T-cell (primary cell): ENCODE measurements around the gene EYA3. TPM values are rescaled to one million over a fixed set of nuclear protein-coding genes. Genes with fewer than 3 reads are reported as not detected.

Experiments
- ATAC-seq, 4 experiments: fragments of 200-7000 bp in 3 of 4; fragments of 150-1000 bp in 1 of 4; cut with Tn5 transposase; replicated peaks in 1 of 4; 1 replicate in 3 of 4; 2 replicates in 1 of 4; pipeline ENCODE4 v1.10.0; 2021; ENCODE audit warnings: moderate library complexity in 3 of 4, mild to moderate bottlenecking in 2 of 4, moderate number of reproducible peaks in 1 of 4
- CTCF ChIA-PET, 2 donors: fragments of 300-600 bp; sonication (Branson Sonifier 250); formaldehyde crosslinking; loops; one replicate each; lab custom pipeline; 2022; ENCODE audit warnings: antibody characterized with exemption in 2 of 2; lab: Charles Lee
- POLR2A ChIA-PET, 2 donors: fragments of 300-600 bp; sonication (Branson Sonifier 250); formaldehyde crosslinking; loops; one replicate each; lab custom pipeline; 2022; ENCODE audit warnings: antibody characterized with exemption in 2 of 2; lab: Charles Lee
- DNase-seq, 35 experiments: peaks; one replicate each; pipeline versions ENCODE4 v3.0.0 to v3.0.0-alpha.2; 2013 to 2023
- H3K27ac ChIP-seq: one replicate; pipeline ENCODE4 v1.5.1; 2013; ENCODE audit warnings: low read length
- H3K27me3 ChIP-seq, 2 experiments: replicated peaks in 1 of 2; 1 replicate in 1 of 2; 2 replicates in 1 of 2; pipeline versions ENCODE4 v1.6.1 to v1.7.0; 2013; ENCODE audit warnings: low read length in 1 of 2, mixed read lengths in 1 of 2; ENCODE audit not compliant: control insufficient read depth in 2 of 2, insufficient read depth in 2 of 2; ENCODE audit errors: extremely low read depth in 1 of 2
- H3K36me3 ChIP-seq, 2 donors: 1 replicate in 1 of 2; 2 replicates in 1 of 2; pipeline versions ENCODE4 v1.6.1 to v1.7.0; 2013; ENCODE audit warnings: low read length in 1 of 2; ENCODE audit not compliant: control insufficient read depth in 2 of 2, insufficient read depth in 1 of 2; ENCODE audit errors: extremely low read depth in 1 of 2
- H3K4me1 ChIP-seq, 2 experiments: 1 replicate in 1 of 2; 2 replicates in 1 of 2; pipeline versions ENCODE4 v1.6.1 to v1.7.0; 2013; ENCODE audit warnings: low read length in 2 of 2, mixed read lengths in 1 of 2; ENCODE audit not compliant: insufficient read depth in 2 of 2, control insufficient read depth in 1 of 2; ENCODE audit errors: extremely low read depth in 1 of 2
- H3K4me3 ChIP-seq, 2 donors: 1 replicate in 1 of 2; 2 replicates in 1 of 2; pipeline versions ENCODE4 v1.5.1 to v1.7.0; 2013; ENCODE audit warnings: mild to moderate bottlenecking in 2 of 2, low read length in 1 of 2, moderate library complexity in 1 of 2; ENCODE audit not compliant: control insufficient read depth in 1 of 2; ENCODE audit errors: extremely low read depth in 1 of 2
- H3K9me3 ChIP-seq: 2 replicates; pipeline ENCODE4 v1.7.0; 2013
- H3K27ac Mint-ChIP-seq, 2 donors: one replicate each; pipeline ENCODE4 v1.8.0; 2020 to 2021; ENCODE audit warnings: mild to moderate bottlenecking in 2 of 2, mixed read lengths in 2 of 2
- H3K27me3 Mint-ChIP-seq, 2 donors: one replicate each; pipeline ENCODE4 v1.8.0; 2021 to 2022; ENCODE audit warnings: mixed read lengths in 2 of 2
- H3K36me3 Mint-ChIP-seq: one replicate; pipeline ENCODE4 v1.8.0; 2021; ENCODE audit warnings: mixed read lengths
- H3K4me1 Mint-ChIP-seq, 3 donors: one replicate each; pipeline ENCODE4 v1.8.0; 2020 to 2022; ENCODE audit warnings: mixed read lengths in 3 of 3, mild to moderate bottlenecking in 1 of 3
- H3K4me3 Mint-ChIP-seq, 3 donors: one replicate each; pipeline ENCODE4 v1.8.0; 2020 to 2022; ENCODE audit warnings: mild to moderate bottlenecking in 3 of 3, mixed read lengths in 3 of 3, moderate library complexity in 3 of 3
- H3K9me3 Mint-ChIP-seq, 3 donors: one replicate each; pipeline ENCODE4 v1.8.0; 2020 to 2022; ENCODE audit warnings: mixed read lengths in 3 of 3
- WGBS: methylation state at CpG from one replicate; pipeline ENCODE4 v1.1.5; 2013; ENCODE audit warnings: missing lambda C conversion rate; ENCODE audit not compliant: insufficient coverage; 5-methylcytosine and 5-hydroxymethylcytosine counted together
- total RNA-seq, 35 experiments: library from RNA in 6 of 35; stranded (reverse) in 6 of 35; fragments of 120-200 nt in 1 of 35; gene quantifications; one replicate each; pipeline versions ENCODE4 v1.2.1 to v1.2.4 and lab custom pipeline; 2013 to 2026

The EYA3 gene
- total RNA-seq, 5 donors from 2014 or later (not counting 1 experiment from before 2014, with no cell fraction given), result 15.0 to 20.2 (median 16.7) TPM

DNA sequence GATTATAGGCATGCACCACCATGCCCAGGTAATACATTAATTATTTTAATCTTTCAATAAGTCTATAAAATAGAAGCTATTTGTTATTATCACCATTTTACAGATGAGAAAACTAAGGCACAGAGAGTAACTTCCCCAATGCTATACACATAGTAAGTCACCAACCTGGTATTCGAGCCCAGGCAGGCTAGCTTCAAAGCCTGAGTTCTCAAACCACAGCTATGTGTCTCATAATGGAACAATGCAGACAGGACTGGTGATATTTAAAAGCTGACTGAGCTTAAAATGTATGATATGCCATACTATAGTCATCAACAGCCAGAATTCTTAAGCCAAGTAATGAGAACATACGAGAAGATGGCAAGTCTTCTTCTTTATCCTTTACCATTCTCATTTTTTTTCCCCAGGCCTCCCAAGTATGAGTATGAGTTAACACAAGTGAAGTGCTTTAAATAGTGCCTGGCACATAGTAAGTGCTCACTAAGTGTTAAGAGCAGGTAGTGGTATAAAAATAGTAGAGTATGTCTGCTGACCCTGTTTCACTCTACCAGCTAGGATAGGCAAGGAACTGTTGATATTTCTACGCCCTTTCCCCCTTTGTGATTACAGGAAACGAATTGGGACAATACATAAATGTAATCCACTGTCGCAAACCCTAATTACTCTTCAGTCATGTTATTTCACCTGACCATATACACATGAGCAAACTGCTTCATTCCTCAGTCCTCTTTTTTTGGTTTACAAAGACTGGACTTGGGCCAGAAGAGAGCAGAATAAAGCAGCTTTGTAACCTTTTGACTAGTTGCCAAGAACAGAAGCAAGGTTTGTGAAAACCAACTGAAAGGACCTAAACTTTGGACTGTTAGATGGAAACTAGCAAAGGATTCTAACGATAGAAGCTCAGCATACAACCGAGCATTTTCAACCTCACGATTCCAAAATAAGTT, 9.5 kb downstream of the EYA3 start:
- Histone ChIP-seq H3K27ac (no peak overlapping the region), H3K4me3 (no peak overlapping the region), H3K4me1 (no peaks in the 10 kb centered on the region), H3K36me3 (peaks cover 0 to 24% of the 10 kb centered on the region in 2 donors), H3K27me3 (no peaks in the 10 kb centered on the region), H3K9me3 (no peaks in the 10 kb centered on the region)
- ATAC-seq, result no peak
- ChIA-PET CTCF (interaction anchor here (0.7 to 1.5 kb wide), 2 partner anchors 13 to 120 kb away, joined by 3 to 12 read pairs; no protein-coding TSS in a partner anchor), POLR2A (interaction anchor here in 1 of 2 donors (0.6 to 0.8 kb wide), 4 partner anchors 10 to 140 kb away, joined by 3 to 7 read pairs (median 3); no protein-coding TSS in a partner anchor)
- 100% methylated on average over 3 of the region's 8 CpGs for WGBS
- H3K27me3 Mint-ChIP-seq, result no peaks in the 10 kb centered on the region
- no peak for DNase-seq
- no peaks in the 10 kb centered on the region for H3K9me3 Mint-ChIP-seq
- H3K36me3 Mint-ChIP-seq, result peaks cover 18% of the 10 kb centered on the region
- peaks cover 12 to 28% (median 27%) of the 10 kb centered on the region in 3 donors for H3K4me1 Mint-ChIP-seq
- H3K27ac Mint-ChIP-seq, result no peak overlapping the region
- H3K4me3 Mint-ChIP-seq, result no peak overlapping the region

DNA sequence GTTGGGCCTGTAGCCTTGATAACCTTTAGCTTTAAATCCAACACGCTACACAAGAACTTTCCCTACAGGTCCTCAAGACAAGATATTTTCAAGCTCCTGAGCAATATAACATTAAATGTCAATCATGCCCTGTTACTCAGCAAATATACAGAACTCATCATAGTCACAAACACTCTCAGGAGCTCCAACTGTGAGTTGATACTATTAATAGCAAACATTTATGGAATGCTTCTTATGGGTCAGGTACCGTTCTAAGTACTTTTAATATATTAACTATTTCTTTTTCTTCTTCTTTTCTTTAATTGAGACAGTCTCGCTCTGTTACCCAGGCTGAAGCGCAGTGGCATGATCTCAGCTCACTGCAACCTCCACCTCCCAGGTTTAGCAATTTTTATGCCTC, 10.1 kb downstream of the EYA3 start:
- Mint-ChIP-seq H3K9me3 (no peaks in the 10 kb centered on the region), H3K4me3 (no peak overlapping the region), H3K36me3 (peaks cover 18% of the 10 kb centered on the region), H3K27me3 (no peaks in the 10 kb centered on the region), H3K27ac (no peak overlapping the region), H3K4me1 (peaks cover 12 to 25% (median 25%) of the 10 kb centered on the region in 3 donors)
- H3K4me1 ChIP-seq, result no peaks in the 10 kb centered on the region
- DNase-seq (no peak), ATAC-seq (no peak)
- no peak overlapping the region for H3K4me3 ChIP-seq
- H3K27me3 ChIP-seq, result no peaks in the 10 kb centered on the region
- H3K27ac ChIP-seq, result no peak overlapping the region
- 100% methylated on average over 1 of the region's 4 CpGs for WGBS
- peaks cover 0 to 24% of the 10 kb centered on the region in 2 donors for H3K36me3 ChIP-seq
- CTCF ChIA-PET, result interaction anchor here (0.5 to 1.5 kb wide), 4 partner anchors 13 to 138 kb away, joined by 3 to 12 read pairs (median 3); no protein-coding TSS in a partner anchor
- H3K9me3 ChIP-seq, result no peaks in the 10 kb centered on the region
- POLR2A ChIA-PET, result interaction anchor here in 1 of 2 donors (0.6 to 0.8 kb wide), 3 partner anchors 42 to 1100 kb away, joined by 3 to 9 read pairs (median 3); no protein-coding TSS in a partner anchor

DNA sequence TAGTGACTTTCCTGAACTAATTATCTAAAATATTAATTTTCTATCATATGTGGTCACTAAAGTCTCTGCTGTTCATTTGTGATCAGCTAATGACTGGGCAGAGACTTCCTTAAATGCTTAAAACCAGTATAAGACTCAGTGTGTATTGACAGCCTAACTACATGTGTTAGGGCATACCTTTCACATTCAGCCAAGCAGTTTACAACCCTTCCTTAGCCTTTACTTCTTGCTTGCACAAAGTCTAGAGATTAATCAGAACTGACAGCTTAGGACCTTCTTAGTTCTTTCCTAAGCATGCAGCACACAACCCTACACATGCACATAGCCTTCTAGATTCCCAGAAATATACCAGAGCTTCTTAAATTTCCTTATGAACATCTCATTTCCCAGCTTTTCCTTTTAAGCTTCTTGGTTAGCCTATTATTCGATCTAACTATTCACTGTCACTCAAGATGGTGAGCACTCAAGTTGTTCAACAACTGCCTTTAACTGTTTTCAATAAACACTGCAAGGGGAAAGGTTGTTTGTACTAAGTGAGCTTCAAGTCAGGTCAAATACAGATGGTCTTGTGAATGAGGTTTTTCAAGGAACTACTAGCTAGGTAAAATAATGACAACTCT, 13.4 kb downstream of the EYA3 start:
- Histone ChIP-seq H3K27me3 (no peaks in the 10 kb centered on the region), H3K27ac (no peak overlapping the region), H3K4me3 (no peak overlapping the region), H3K36me3 (peaks cover 0 to 16% of the 10 kb centered on the region in 2 donors), H3K4me1 (no peaks in the 10 kb centered on the region), H3K9me3 (no peaks in the 10 kb centered on the region)
- no peak overlapping the region for H3K4me3 Mint-ChIP-seq
- H3K27me3 Mint-ChIP-seq, result no peaks in the 10 kb centered on the region
- ChIA-PET POLR2A (interaction anchor here in 1 of 2 donors (0.5 kb wide), 1 partner anchor 174 kb away, joined by 3 read pairs; no protein-coding TSS in a partner anchor), CTCF (interaction anchor here in 1 of 2 donors (0.9 to 1.6 kb wide), 2 partner anchors 16 to 181 kb away, joined by 3 to 5 read pairs; no protein-coding TSS in a partner anchor)
- no CpG with 5 or more reads among the region's 1 CpG for WGBS
- peaks cover 21% of the 10 kb centered on the region for H3K36me3 Mint-ChIP-seq
- H3K9me3 Mint-ChIP-seq, result no peaks in the 10 kb centered on the region
- ATAC-seq, result no peak
- no peak overlapping the region for H3K27ac Mint-ChIP-seq
- H3K4me1 Mint-ChIP-seq, result peaks cover 24 to 39% (median 38%) of the 10 kb centered on the region in 3 donors
- DNase-seq, result no peak

DNA sequence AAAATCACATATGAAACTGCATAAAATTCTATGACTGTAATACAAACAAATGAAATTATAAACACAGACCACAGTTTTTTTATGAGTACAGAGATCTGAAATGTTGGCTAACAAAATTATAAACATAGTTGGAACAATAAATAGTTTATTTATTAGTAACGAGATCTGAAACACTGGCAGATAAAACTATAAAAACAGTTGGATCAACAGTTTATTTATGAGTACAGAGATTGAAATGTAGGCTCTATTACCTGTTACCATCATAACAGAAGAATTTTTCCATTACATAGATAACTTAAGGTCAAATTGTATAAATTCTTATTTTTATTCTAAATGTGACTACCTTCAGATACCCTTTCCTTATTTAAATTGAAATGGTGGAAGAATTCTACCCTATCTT, 14.5 kb downstream of the EYA3 start:
- H3K4me1 ChIP-seq, result no peaks in the 10 kb centered on the region
- no peak overlapping the region for H3K27ac ChIP-seq
- Mint-ChIP-seq H3K9me3 (no peaks in the 10 kb centered on the region), H3K36me3 (peaks cover 13% of the 10 kb centered on the region), H3K4me1 (peaks cover 29 to 42% (median 41%) of the 10 kb centered on the region in 3 donors), H3K4me3 (no peak overlapping the region), H3K27me3 (no peaks in the 10 kb centered on the region), H3K27ac (no peak overlapping the region)
- no peaks in the 10 kb centered on the region for H3K27me3 ChIP-seq
- DNase-seq, result no peak
- ChIA-PET CTCF (no interaction called here), POLR2A (no interaction called here)
- no peaks in the 10 kb centered on the region for H3K9me3 ChIP-seq
- no CpG with 5 or more reads among the region's 1 CpG for WGBS
- H3K36me3 ChIP-seq, result peaks cover 0 to 5% of the 10 kb centered on the region in 2 donors
- ATAC-seq, result no peak
- no peak overlapping the region for H3K4me3 ChIP-seq

DNA sequence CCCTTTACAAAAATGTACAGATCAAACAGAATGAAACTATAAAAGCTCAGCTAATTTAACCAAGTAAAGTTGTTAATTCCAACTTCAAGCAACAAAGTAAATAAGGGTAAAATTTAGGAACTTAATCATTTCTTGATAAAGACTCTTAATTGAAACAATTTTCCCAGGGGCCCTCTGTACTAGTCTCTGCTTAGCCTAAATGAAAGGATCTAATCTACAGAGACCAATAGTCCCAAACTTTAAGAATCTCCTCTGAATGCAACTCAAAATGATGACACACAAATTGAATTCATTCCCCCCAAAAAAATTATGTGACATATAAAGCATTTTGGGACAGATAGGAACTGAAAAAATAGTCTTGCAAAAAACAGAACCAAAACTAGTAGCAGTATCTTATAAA, 16.6 kb downstream of the EYA3 start:
- H3K9me3 Mint-ChIP-seq, result no peaks in the 10 kb centered on the region
- ChIA-PET CTCF (no interaction called here), POLR2A (no interaction called here)
- no peak for ATAC-seq
- no peak overlapping the region for H3K4me3 Mint-ChIP-seq
- Histone ChIP-seq H3K9me3 (no peaks in the 10 kb centered on the region), H3K27me3 (no peaks in the 10 kb centered on the region), H3K4me3 (no peak overlapping the region), H3K27ac (no peak overlapping the region), H3K4me1 (no peaks in the 10 kb centered on the region), H3K36me3 (no peaks in the 10 kb centered on the region)
- peak overlapping the region in 1 of 2 donors; percentile 7 for H3K27ac Mint-ChIP-seq
- no peak for DNase-seq
- H3K27me3 Mint-ChIP-seq, result no peaks in the 10 kb centered on the region
- H3K4me1 Mint-ChIP-seq, result peaks cover 32 to 46% (median 42%) of the 10 kb centered on the region in 3 donors
- H3K36me3 Mint-ChIP-seq, result peaks cover 7% of the 10 kb centered on the region
